DMS53 (cell line): Measurements from ENCODE around the gene HSPA1L.
A peak's percentile ranks its signal among the peaks of the same experiment; 100 is the strongest.
"Not testable (repeated sequence)": the region's sequence is repeated elsewhere in the genome, so short reads cannot be mapped to it uniquely, and the experiment has no call there.

Experiments
- DNase-seq: peaks from one replicate; lab custom pipeline; 2025; lab: John Stamatoyannopoulos, UW

Gene HSPA1L

DNA sequence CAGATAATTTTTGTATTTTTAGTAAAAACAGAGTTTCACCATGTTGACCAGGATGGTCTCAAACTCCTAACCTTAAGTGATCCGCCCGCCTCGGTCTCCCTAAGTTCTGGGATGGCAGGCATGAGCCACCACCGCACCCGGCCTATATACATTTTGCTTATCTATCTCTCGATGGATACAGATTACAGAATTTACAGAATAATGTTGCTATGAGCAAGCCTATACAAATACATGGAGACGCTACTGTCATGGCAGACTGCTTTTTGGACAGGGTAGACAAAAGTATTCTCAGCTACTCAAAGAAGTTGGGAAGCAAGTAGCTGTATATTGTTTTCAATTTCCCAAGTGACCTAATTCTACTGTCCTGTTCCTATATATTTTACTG, 1.6 kb downstream of the HSPA1L start:
- DNase-seq: no peak

DNA sequence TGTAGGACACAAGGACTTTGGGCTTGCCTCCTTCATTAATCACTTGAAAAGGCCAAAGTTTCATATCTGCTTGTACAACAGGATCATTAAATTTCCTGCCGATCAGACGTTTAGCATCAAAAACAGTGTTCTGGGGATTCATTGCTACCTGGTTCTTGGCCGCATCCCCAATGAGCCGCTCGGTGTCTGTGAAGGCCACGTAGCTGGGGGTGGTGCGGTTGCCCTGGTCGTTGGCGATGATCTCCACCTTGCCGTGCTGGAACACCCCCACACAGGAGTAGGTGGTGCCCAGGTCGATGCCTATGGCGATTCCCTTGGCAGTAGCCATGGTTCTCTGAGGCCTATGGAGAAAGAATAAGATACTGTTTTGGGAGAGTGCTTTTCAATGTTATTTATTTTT, 3.4 kb downstream of the HSPA1L start:
- DNase-seq: no peak

DNA sequence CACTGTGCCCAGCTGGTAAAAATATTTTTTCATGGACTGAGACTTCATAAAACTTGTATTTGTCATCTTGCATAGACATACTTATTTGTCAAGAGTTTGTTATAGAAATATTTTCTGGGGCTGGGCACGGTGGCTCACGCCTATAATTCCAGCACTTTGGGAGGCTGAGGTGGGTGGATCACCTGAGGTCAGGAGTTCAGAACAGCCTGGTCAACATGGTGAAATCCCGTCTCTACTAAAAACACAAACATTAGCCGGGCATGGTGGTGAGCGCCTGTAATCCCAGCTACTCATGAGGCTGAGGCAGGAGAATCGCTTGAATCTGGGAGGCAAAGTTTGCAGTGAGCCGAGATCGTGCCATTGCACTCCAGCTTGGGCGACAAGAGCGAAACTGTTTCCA, 6.5 kb downstream of the HSPA1L start:
- not testable (repeated sequence) for DNase-seq

- peak; percentile 98 for DNase-seq
These were observed 8.4 kb downstream of the HSPA1L start, which contains the start of gene LSM2 for GRCh38 chr6:31806470-31807272. LSM2 (minus strand) TSS chr6:31806966; CDS start chr6:31806757, 209 bp downstream.

- DNase-seq: no peak
These were observed 9.1 kb downstream of the HSPA1L start for GRCh38 chr6:31805939-31806469.

DNA sequence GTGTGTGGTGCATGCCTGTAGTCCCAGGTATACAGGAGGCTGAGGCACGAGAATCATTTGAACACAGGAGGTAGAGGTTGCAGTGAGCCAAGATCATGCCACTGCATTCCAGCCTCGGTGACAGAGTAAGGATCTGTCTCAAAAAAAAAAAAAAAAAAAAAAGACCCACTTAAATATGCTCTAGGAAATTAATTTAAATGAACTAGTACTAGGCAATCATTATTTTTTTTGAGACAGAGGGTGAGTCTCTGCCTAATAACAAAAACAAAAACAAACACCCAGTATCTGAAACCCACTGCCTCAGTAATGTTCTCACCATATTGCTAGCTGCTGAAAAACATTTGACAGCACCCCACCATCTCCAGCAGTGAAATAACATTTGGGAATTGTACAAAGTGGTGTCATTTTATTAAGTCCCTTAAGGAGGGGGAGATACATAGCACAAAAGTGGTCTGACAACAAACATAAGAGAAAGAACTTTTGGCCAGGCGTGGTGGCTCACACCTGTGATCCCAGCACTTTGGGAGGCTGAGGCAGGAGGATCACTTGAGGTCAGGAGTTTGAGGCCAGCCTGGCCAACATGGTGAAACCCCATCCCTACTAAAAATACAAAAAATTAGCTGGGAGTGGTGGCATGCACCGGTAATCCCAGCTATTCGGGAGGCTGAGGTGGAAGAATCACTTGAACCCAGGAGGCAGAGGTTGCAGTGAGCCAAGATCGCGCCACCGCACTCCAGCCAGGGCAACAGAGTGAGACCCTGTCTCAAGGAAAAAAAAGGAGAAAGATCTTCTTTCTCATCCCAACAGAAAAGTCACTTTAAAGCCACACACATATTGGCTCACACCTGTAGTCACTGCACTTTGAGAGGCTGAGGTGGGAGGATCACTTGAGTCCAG, 13.8 kb downstream of the HSPA1L start:
- DNase-seq: not testable (repeated sequence)

DNA sequence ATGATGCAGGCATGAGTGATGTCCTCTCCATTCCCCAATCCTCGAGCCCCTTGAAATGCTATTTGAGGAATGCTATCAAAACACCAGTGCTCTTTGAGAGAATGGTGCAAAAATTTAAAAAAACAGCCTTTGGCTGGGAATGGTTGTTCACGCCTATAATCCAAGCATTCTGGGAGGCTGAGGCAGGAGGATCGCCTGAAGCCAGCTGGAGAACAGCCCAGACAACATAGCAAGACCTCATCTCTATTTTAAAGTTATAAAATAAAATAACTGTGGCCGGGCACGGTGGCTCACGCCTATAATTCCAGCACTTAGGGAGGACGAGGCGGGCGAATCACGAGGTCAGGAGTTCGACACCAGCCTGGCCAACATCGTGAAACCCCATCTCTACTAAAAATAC, 15.3 kb downstream of the HSPA1L start:
- DNase-seq: no peak

GRCh38 chr6:31797588-31797987, 17.5 kb downstream of the HSPA1L start:
- DNase-seq: no peak

DNA sequence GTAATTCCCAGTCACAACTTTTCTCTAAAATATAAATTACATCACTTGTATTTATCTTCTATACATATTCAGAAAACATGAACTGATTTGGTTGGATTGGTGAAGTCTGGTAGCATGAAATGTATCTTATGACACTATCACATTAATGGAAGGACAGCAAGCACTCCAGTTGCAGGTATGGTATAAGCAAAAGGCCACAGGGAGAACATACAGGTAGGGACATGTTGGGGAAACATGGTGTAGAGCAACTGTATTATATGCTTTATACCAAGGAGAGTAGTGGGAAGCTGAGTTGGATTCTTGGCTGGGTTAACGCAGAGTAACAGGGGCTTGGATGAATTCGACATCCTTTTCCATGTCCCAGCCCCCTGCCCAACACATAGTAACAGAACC, 18.1 kb downstream of the HSPA1L start:
- DNase-seq: no peak

DNA sequence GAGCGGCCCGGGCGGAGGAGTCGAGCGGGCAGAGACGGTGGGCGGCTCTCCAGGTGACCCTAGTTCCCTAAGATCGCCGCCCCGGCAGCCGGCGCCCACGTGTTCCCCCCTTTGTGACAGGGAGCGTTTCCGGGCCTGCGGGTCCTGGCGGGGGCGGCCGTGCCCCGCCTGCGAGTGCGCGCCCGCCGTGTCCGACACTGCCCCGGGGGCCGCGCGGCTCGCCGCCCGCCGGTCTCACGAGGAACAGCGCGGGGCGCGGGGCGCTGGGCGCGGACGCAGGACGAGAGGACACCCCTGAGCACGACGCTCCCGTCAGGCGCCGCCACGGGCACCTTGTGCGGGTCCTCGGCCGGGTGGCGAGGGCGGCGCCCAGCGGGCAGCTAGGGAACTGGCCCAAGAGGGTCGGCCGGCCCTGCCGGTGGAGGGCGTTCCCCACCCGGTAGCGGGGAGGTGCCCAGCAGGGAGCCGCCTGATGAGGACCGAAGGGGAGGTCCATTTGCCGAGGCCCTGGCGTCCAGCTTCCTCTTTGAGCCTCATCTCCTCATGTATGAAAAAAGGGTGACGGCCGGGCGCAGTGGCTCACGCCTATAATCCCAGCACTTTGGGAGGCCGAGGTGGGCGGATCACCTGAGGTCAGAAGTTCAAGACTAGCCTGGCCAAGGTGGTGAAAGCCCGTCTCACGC, 19.3 kb downstream of the HSPA1L start, which contains the start of gene VARS1:
VARS1 (minus strand) TSS at position 137 of the 683 bp plus-strand sequence. CDS start 535 bp downstream, outside the sequence.
- DNase-seq: peak; percentile 98

GRCh38 chr6:31794866-31795615, 20.0 kb downstream of the HSPA1L start:
- no peak for DNase-seq

- DNase-seq: peak; percentile 56
These were observed 20.7 kb downstream of the HSPA1L start for GRCh38 chr6:31794294-31794865.

DNA sequence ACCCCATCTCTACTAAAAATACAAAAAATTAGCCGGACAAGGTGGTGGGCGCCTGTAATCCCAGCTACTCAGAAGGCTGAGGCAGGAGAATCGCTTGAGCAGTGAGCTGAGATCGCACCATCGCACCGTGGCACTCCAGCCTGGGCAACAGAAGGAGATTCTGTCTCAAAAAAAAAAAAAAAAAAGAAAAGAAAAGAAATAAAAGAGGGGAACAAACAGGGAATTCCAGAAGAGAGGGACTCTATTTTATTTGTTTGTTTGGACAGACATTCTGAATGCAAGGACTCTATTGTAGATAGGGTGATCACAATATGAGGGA, 21.2 kb downstream of the HSPA1L start:
- not testable (repeated sequence) for DNase-seq

- DNase-seq: no peak
These were observed 22.3 kb downstream of the HSPA1L start for GRCh38 chr6:31792761-31793171.

DNA sequence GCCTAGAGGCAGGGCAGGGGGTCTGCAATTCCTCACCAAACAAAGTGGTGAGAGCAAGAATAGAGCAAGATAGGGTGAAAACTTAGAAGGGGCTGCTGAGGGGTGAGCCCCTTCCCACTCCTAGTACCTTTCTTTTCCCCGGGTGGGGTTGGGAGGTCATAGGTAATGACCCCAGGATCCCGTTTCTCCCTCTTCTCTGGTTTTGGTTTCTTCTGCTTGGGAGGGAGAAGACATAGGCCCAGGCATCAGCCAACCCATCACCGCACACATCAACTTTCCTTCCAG, 23.1 kb downstream of the HSPA1L start:
- no peak for DNase-seq

DNA sequence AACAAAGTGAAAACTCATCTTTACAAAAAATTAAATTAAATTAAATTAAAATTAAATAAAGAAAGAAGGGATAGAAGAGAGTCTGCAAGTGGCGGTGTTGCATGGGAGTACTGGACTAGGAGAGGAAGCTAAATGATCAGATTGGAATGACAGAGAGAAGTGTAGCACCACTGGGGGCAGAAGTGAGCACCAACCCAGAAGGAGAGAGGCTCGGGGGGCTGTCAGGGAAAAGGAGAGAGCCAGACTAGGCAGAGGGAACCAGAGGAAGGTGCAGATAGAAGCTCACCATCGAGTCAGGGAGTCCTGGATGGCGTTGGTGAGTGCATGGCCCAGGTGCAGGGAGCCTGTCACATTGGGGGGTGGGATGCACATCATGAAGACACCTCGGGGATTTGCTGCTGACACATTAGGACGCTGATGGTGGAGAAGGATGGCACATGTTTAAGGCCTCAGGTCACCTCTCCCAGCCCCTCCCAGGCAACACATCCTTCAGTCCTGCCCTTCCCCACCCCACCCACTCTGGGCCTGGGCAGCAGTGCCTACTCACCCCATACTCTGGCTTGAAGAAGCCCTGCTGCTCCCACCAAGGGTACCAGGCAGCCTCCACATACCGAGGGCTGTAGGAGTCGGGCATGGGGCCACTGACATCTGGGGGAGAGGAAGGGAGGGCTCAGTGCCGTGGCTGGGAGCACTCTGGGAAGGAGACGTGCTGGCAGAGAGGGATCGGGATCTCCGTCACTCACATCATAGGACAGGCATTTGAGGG, 23.6 kb downstream of the HSPA1L start:
- peak; percentile 65 for DNase-seq

- DNase-seq: no peak
These were observed 29.6 kb downstream of the HSPA1L start for GRCh38 chr6:31785475-31785874.

DNA sequence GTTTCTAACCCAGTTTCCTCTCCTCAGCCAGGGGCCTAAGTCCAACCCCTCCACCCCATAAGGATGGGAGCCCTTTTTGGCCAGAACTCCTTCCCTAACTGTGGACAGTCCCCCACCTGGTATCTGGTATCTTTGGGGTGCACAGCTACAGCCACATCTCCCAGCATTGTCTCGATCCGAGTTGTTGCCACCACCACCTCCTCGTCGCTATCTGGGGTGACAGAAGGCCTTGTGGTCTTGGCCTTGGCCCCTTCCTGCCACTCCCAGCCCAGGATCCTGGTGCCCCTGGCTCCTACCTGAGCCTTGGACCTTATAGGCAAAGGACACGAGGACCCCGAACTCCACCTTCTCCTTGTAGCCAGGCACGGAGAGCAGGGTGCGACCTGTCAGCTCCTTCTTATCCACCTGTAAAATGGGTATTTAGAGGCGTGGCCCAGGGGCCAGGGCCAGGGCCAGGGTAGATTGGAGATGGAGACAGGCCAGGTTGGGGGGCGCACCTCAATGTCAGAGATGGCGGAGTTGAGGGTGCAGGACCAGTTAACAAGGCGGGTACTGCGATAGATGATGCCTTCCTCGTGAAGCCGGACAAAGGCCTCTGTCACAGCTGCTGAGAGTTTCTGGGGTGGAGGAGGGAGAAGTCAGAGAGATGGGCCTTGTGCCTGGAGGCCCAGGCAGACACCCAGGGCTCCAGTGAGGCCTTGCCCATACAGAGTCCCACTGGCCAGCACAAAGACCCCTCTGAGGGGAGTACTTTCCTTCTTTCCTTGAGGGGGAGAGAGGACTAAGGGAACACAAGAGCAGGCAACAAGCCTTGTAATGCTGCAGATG, 30.8 kb downstream of the HSPA1L start:
- DNase-seq: no peak

DNA sequence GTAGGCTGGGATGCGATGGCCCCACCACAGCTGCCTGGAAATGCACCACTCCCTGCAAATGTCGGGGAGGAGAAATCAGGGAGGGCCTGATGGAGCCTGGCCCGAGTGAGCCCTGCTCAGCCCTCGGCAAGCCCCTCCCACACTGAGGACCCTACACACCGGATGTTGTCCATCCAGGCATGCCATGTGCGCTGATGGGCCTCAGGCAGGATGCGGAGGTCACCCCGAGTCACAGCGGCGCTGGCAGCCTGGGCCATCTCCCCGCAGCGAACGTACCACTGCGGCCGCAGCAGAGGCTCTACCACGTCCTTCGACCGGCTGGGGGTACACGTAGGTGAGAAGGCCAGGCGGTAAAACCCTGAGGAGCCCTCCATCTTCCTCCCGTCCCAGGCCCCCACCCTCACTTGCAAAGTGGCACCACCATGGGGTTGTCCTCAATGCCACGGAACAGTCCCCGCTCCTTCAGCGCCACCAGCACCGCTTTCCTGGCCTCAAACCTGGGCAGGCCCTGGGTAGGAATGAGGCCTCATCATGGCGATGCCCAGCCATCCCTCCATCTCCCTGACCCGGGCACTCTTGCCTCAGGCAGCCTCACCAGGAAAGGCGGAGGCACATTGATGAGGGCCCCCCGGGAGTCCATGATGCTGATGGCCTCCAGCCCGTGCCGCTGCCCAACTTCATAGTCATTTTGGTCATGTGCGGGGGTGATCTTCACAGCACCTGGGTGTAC, 32.8 kb downstream of the HSPA1L start:
- no peak for DNase-seq
